ENCODE data around the gene DNPH1. TPM values are rescaled to one million over a fixed set of nuclear protein-coding genes. Genes with fewer than 3 reads are reported as not detected.
A peak's percentile ranks its signal among the peaks of the same experiment; 100 is the strongest.

DNPH1 gene
- polyA plus RNA-seq, 3 donors, result 31.9 to 55.4 (median 42.7) TPM

DNA sequence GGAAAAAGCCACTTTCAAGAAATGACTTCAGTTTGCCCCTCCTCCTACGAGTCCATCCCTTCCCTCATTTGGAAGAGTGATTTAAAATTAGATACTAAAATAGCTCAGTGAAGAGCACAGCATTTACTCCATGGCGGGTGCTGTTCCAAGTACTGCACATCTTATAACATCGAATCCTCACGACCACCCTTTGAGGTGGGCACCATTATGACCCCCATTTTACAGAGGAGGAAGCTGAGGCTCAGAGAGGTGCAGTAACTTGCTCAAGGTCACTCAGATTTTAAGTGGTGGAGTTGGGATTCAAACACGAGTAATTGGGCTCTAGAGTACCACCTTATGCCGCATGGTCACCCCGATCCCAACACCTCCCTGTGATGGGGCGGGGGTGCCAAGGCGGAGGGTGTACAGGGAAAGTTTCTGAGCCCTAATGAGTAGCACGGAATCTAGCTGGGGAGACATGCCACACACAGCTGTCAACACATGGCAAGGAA, 39.5 kb upstream of the DNPH1 start:
- Mint-ChIP-seq H3K27me3 (ENCODE audit: low read depth in 3 of 3) (peaks cover 46 to 66% (median 61%) of the 10 kb centered on the region in 3 donors), H3K36me3 (no peaks in the 10 kb centered on the region), H3K4me3 (peak overlapping the region; percentile 74 to 87), H3K4me1 (peaks cover 17% of the 10 kb centered on the region), H3K27ac (no peak overlapping the region), H3K9me3 (peaks cover 0 to 7% (median 0%) of the 10 kb centered on the region in 7 donors)
- Histone ChIP-seq H3K9me3 (replicated peaks in 1 of 2; ENCODE audit: control insufficient read depth in 1 of 2, insufficient read depth in 1 of 2, low read length in 2 of 2) (no peaks in the 10 kb centered on the region), H3K27ac (ENCODE audit: low read depth in 1 of 2, low read length in 2 of 2) (no peak overlapping the region), H2AFZ (ENCODE audit: insufficient read depth, low read depth, low read length, poor library complexity, severe bottlenecking) (peak overlapping the region; percentile 81), H3K27me3 (ENCODE audit: control insufficient read depth in 2 of 2, insufficient read depth in 2 of 2, low read length in 2 of 2) (peaks cover 5 to 63% of the 10 kb centered on the region in 2 donors), H3K4me2 (replicated peaks; ENCODE audit: extremely low read depth, low read length, poor library complexity, severe bottlenecking) (peak overlapping the region; percentile 77), H3K79me2 (ENCODE audit: insufficient read depth, low read length) (no peaks in the 10 kb centered on the region), H3K36me3 (replicated peaks in 1 of 2; ENCODE audit: control insufficient read depth in 1 of 2, insufficient read depth in 2 of 2, low read length in 2 of 2) (no peaks in the 10 kb centered on the region), H3K4me3 (replicated peaks in 1 of 3; ENCODE audit: low read depth in 2 of 3, low read length in 3 of 3) (peak overlapping the region in 1 of 3 experiments; percentile 71), H3K9ac (ENCODE audit: insufficient read depth, low read length, poor library complexity, severe bottlenecking) (no peak overlapping the region), H3K4me1 (ENCODE audit: control insufficient read depth in 1 of 2, insufficient read depth in 2 of 2, low read length in 2 of 2) (peaks cover 7 to 11% of the 10 kb centered on the region in 2 donors), H4K20me1 (ENCODE audit: insufficient read depth, low read length) (no peaks in the 10 kb centered on the region)
- DNase-seq, result no peak
- WGBS (ENCODE audit: insufficient coverage), result 91% methylated on average over 5 of the region's 10 CpGs
- TF ChIP-seq, protein P1, sequence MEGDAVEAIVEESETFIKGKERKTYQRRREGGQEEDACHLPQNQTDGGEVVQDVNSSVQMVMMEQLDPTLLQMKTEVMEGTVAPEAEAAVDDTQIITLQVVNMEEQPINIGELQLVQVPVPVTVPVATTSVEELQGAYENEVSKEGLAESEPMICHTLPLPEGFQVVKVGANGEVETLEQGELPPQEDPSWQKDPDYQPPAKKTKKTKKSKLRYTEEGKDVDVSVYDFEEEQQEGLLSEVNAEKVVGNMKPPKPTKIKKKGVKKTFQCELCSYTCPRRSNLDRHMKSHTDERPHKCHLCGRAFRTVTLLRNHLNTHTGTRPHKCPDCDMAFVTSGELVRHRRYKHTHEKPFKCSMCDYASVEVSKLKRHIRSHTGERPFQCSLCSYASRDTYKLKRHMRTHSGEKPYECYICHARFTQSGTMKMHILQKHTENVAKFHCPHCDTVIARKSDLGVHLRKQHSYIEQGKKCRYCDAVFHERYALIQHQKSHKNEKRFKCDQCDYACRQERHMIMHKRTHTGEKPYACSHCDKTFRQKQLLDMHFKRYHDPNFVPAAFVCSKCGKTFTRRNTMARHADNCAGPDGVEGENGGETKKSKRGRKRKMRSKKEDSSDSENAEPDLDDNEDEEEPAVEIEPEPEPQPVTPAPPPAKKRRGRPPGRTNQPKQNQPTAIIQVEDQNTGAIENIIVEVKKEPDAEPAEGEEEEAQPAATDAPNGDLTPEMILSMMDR (IDR thresholded peaks at IDR 0.05), result no peak
- intact Hi-C loops (cut with micrococcal nuclease), result loop anchor here in 1 of 2 donors (10.0 kb wide), 1 partner anchor 126 kb away; no protein-coding TSS in a partner anchor

DNA sequence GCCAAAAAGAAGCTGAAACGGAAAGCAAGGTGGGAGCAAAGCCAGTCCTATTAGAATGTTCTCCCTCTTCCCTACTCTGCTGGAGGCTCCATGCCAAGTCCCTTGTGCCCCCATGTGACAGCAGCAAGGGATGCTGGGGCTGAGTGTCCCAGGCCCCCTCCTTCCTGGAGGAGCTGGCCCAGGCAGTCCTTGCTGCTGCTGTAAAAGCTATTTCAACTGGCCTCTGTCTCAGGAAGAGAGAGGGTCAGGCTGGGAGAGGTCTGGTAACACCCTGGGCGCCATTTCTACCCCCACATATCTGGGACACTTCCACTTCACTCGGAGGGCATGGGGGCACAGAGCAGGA, 39.0 kb upstream of the DNPH1 start:
- Histone ChIP-seq H3K4me2 (replicated peaks; ENCODE audit: extremely low read depth, low read length, poor library complexity, severe bottlenecking) (no peak overlapping the region), H3K27ac (ENCODE audit: low read depth in 1 of 2, low read length in 2 of 2) (no peak overlapping the region), H3K4me3 (replicated peaks in 1 of 3; ENCODE audit: low read depth in 2 of 3, low read length in 3 of 3) (no peak overlapping the region), H3K4me1 (ENCODE audit: control insufficient read depth in 1 of 2, insufficient read depth in 2 of 2, low read length in 2 of 2) (peaks cover 7 to 11% of the 10 kb centered on the region in 2 donors), H2AFZ (ENCODE audit: insufficient read depth, low read depth, low read length, poor library complexity, severe bottlenecking) (no peak overlapping the region), H3K9ac (ENCODE audit: insufficient read depth, low read length, poor library complexity, severe bottlenecking) (no peak overlapping the region), H3K9me3 (replicated peaks in 1 of 2; ENCODE audit: control insufficient read depth in 1 of 2, insufficient read depth in 1 of 2, low read length in 2 of 2) (no peaks in the 10 kb centered on the region), H3K27me3 (ENCODE audit: control insufficient read depth in 2 of 2, insufficient read depth in 2 of 2, low read length in 2 of 2) (peaks cover 3 to 58% of the 10 kb centered on the region in 2 donors), H4K20me1 (ENCODE audit: insufficient read depth, low read length) (no peaks in the 10 kb centered on the region), H3K36me3 (replicated peaks in 1 of 2; ENCODE audit: control insufficient read depth in 1 of 2, insufficient read depth in 2 of 2, low read length in 2 of 2) (no peaks in the 10 kb centered on the region), H3K79me2 (ENCODE audit: insufficient read depth, low read length) (no peaks in the 10 kb centered on the region)
- no peak overlapping the region for H3K27ac Mint-ChIP-seq
- H3K4me3 Mint-ChIP-seq, result peak overlapping the region in 1 of 2 donors; percentile 87
- peaks cover 18% of the 10 kb centered on the region for H3K4me1 Mint-ChIP-seq
- H3K27me3 Mint-ChIP-seq (ENCODE audit: low read depth in 3 of 3), result peaks cover 45 to 61% (median 56%) of the 10 kb centered on the region in 3 donors
- no peak for DNase-seq
- no peaks in the 10 kb centered on the region for H3K36me3 Mint-ChIP-seq
- 100% methylated on average over 1 of the region's 3 CpGs for WGBS (ENCODE audit: insufficient coverage)
- TF ChIP-seq, protein P1 (IDR thresholded peaks at IDR 0.05), result no peak
- peaks cover 0 to 7% (median 0%) of the 10 kb centered on the region in 7 donors for H3K9me3 Mint-ChIP-seq
- intact Hi-C loops (cut with micrococcal nuclease), result loop anchor here in 1 of 2 donors (10.0 kb wide), 1 partner anchor 126 kb away; no protein-coding TSS in a partner anchor
